ENCODE results near the gene TYMS. TPM values are rescaled to one million over a fixed set of nuclear protein-coding genes. Genes with fewer than 3 reads are reported as not detected.

The TYMS gene
- total and polyA plus RNA-seq, 10 of the 15 experiments (the other 5 are each of a cell fraction or from before 2014, with no cell fraction given): 34.8 to 524 (median 219) TPM

- ChIA-PET RAD21 (ENCODE audit: unreplicated experiment) (interaction anchor here (1.2 kb wide), 1 partner anchor 87 kb away, joined by 5 read pairs; no protein-coding TSS in a partner anchor), SMC1A (ENCODE audit: uncharacterized antibody, unreplicated experiment) (interaction anchor here (1.0 kb wide), 1 partner anchor 119 kb away, joined by 3 read pairs; no protein-coding TSS in a partner anchor), CTCF (interaction anchor here (0.9 to 2.3 kb wide), 2 partner anchors 119 to 122 kb away, joined by 3 to 14 read pairs; no protein-coding TSS in a partner anchor), POLR2A (no interaction called here)
- peak overlapping the region; percentile 87 for H3K4me2 ChIP-seq (ENCODE audit: control insufficient read depth, insufficient read depth)
- no peaks in the 10 kb centered on the region for H4K20me1 ChIP-seq (ENCODE audit: control insufficient read depth, insufficient read depth)
- BruUV-seq (replicated peaks): no TSS peak
- FAIRE-seq (no peak), DNase-seq (ENCODE audit: low read depth, low spot score) (no peak), ATAC-seq (no peak; the same call in 1 of the 3 replicates)
- no peaks in the 10 kb centered on the region for H3K27me3 ChIP-seq (replicated peaks in 1 of 2; ENCODE audit: control insufficient read depth in 2 of 2, insufficient read depth in 2 of 2, low read length in 1 of 2)
- peaks cover 17% of the 10 kb centered on the region for H3K79me2 ChIP-seq (ENCODE audit: control insufficient read depth, insufficient read depth, low read length)
- peak overlapping the region; percentile 62 for H2AFZ ChIP-seq (ENCODE audit: control insufficient read depth, low read depth, low read length)
- 13% methylated on average over 8 of the region's 8 CpGs for WGBS (ENCODE audit: insufficient coverage, insufficient replicate concordance, low lambda C conversion rate, missing lambda C conversion rate)
- TF ChIP-seq IRF3 (IDR thresholded peaks at IDR 0.05) (no peak), EGR1 (IDR thresholded peaks at IDR 0.05; ENCODE audit: borderline replicate concordance in 1 of 2, low read depth in 2 of 2, low read length in 2 of 2) (no peak), MYC (IDR thresholded peaks at IDR 0.05; ENCODE audit: insufficient read depth, insufficient read length, insufficient replicate concordance, low read length, severe bottlenecking) (no peak), HSF1 (IDR thresholded peaks at IDR 0.05; ENCODE audit: low read depth, low read length) (no peak), STAT3 (IDR thresholded peaks at IDR 0.05; ENCODE audit: low read depth, low read length) (no peak), HDAC6 (IDR thresholded peaks at IDR 0.05; ENCODE audit: unreplicated experiment) (no peak), ZNF217 (IDR thresholded peaks at IDR 0.05) (no peak), MEF2A (IDR thresholded peaks at IDR 0.05; ENCODE audit: insufficient read depth, low read depth, low read length) (no peak), RAD21 (IDR thresholded peaks at IDR 0.05; ENCODE audit: insufficient read depth, low read depth, low read length) (no peak), RFX5 (IDR thresholded peaks at IDR 0.05; ENCODE audit: low read depth, low read length) (no peak), BCLAF1 (IDR thresholded peaks at IDR 0.05) (no peak), TBL1XR1 (IDR thresholded peaks at IDR 0.05; ENCODE audit: low read depth, low read length) (no peak), NR2C2 (IDR thresholded peaks at IDR 0.05; ENCODE audit: borderline replicate concordance, control insufficient read depth, insufficient read length, low read depth) (no peak)
- no peaks in the 10 kb centered on the region for H3K36me3 ChIP-seq (ENCODE audit: control insufficient read depth in 2 of 2, insufficient read depth in 2 of 2, low read length in 1 of 2)
- peak overlapping the region; percentile 51 for H3K27ac ChIP-seq (ENCODE audit: control insufficient read depth, insufficient read depth)
- H3K9me3 ChIP-seq (replicated peaks; ENCODE audit: control insufficient read depth, insufficient read depth, low read length): no peaks in the 10 kb centered on the region
- peak overlapping the region; percentile 69 for H3K4me3 ChIP-seq
- intact Hi-C loops (cut with micrococcal nuclease; ENCODE audit: unreplicated experiment) (loop anchor here (10.0 kb wide), 1 partner anchor 86 kb away; no protein-coding TSS in a partner anchor), in situ Hi-C loops (cut with MboI) (no loop called here)
- H3K4me1 ChIP-seq (ENCODE audit: control insufficient read depth, insufficient read depth, low read length): no peaks in the 10 kb centered on the region; the same call in 1 of the 2 replicates
- H3K9ac ChIP-seq (ENCODE audit: control insufficient read depth, insufficient read depth, low read length): peak overlapping the region; percentile 85
Observed at GRCh38 chr18:711310-711656, 53.8 kb downstream of the TYMS start.

Data from GM12878 (cell line).